ENCODE results near the gene CDK4.
"Not testable (repeated sequence)": the region's sequence is repeated elsewhere in the genome, so short reads cannot be mapped to it uniquely, and the experiment has no call there.

Gene CDK4

GRCh38 chr12:57726151-57726883, 25.8 kb downstream of the CDK4 start:
- peak; percentile 70 for DNase-seq (ENCODE audit: low read depth, low spot score)

- DNase-seq (ENCODE audit: low read depth, low spot score): no peak
These were observed 26.3 kb downstream of the CDK4 start for GRCh38 chr12:57725851-57726150.

GRCh38 chr12:57724936-57725740, 27.0 kb downstream of the CDK4 start:
- no peak for DNase-seq (ENCODE audit: low read depth, low spot score)

- DNase-seq (ENCODE audit: low read depth, low spot score): no peak
These were observed 27.8 kb downstream of the CDK4 start for GRCh38 chr12:57724003-57724935.

- no peak for DNase-seq (ENCODE audit: low read depth, low spot score)
These were observed 28.5 kb downstream of the CDK4 start for GRCh38 chr12:57723630-57723962.

GRCh38 chr12:57722716-57723629, 29.1 kb downstream of the CDK4 start:
- DNase-seq (ENCODE audit: low read depth, low spot score): no peak

- not testable (repeated sequence) for DNase-seq (ENCODE audit: low read depth, low spot score)
These were observed 30.1 kb downstream of the CDK4 start for GRCh38 chr12:57721846-57722608.

GRCh38 chr12:57720606-57721595, 31.2 kb downstream of the CDK4 start:
- no peak for DNase-seq (ENCODE audit: low read depth, low spot score)

- DNase-seq (ENCODE audit: low read depth, low spot score): no peak
These were observed 32.1 kb downstream of the CDK4 start for GRCh38 chr12:57719777-57720605.

GRCh38 chr12:57718641-57719528, 33.2 kb downstream of the CDK4 start:
- DNase-seq (ENCODE audit: low read depth, low spot score): no peak

GRCh38 chr12:57717846-57718640, 34.1 kb downstream of the CDK4 start:
- no peak for DNase-seq (ENCODE audit: low read depth, low spot score)

GRCh38 chr12:57717131-57717530, 35.0 kb downstream of the CDK4 start:
- no peak for DNase-seq (ENCODE audit: low read depth, low spot score)

GRCh38 chr12:57716305-57716704, 35.8 kb downstream of the CDK4 start:
- DNase-seq (ENCODE audit: low read depth, low spot score): no peak

GRCh38 chr12:57715786-57716185, 36.3 kb downstream of the CDK4 start:
- no peak for DNase-seq (ENCODE audit: low read depth, low spot score)

- DNase-seq (ENCODE audit: low read depth, low spot score): not testable (repeated sequence)
These were observed 36.9 kb downstream of the CDK4 start for GRCh38 chr12:57715036-57715748.

- no peak for DNase-seq (ENCODE audit: low read depth, low spot score)
These were observed 38.9 kb downstream of the CDK4 start for GRCh38 chr12:57713209-57713608.
